Astrocyte (in vitro differentiated cells and primary cell): ENCODE measurements around the gene PKD1L1.

Experiments
- CTCF ChIP-seq: IDR thresholded peaks from 2 replicates; pipeline ENCODE4 v1.5.1; 2011; ENCODE audit warnings: low read depth, mild to moderate bottlenecking, inconsistent platforms, low read length, moderate library complexity; ENCODE audit not compliant: insufficient read depth
- EZH2 ChIP-seq: IDR thresholded peaks from 2 replicates; pipeline ENCODE4 v1.6.1; 2012; ENCODE audit warnings: mild to moderate bottlenecking, low read length, inconsistent platforms; ENCODE audit not compliant: insufficient read depth

GRCh38 chr7:47782022-47782421, 166.2 kb downstream of the PKD1L1 start:
- no peak for TF ChIP-seq CTCF
- no peak for TF ChIP-seq EZH2
